ENCODE data around the gene SMIM26.
"Not testable (repeated sequence)": the region's sequence is repeated elsewhere in the genome, so short reads cannot be mapped to it uniquely, and the experiment has no call there.

SMIM26 gene

GRCh38 chr20:18566892-18567738, at the start of gene SMIM26:
Gene SMIM26, plus strand, starts transcription at chr20:18567432. Its CDS starts 47 bp downstream, at chr20:18567479.
- DNase-seq, result peak; percentile 64

- DNase-seq, result not testable (repeated sequence)
These were observed 45.2 kb upstream of the SMIM26 start for GRCh38 chr20:18522066-18522465.

- no peak for DNase-seq
These were observed 44.2 kb upstream of the SMIM26 start for GRCh38 chr20:18523066-18523465.

GRCh38 chr20:18524646-18525045, 42.6 kb upstream of the SMIM26 start:
- no peak for DNase-seq

- not testable (repeated sequence) for DNase-seq
These were observed 40.5 kb upstream of the SMIM26 start for GRCh38 chr20:18526761-18527160.

GRCh38 chr20:18527339-18527738, 39.9 kb upstream of the SMIM26 start:
- DNase-seq, result no peak

- DNase-seq, result no peak
These were observed 39.4 kb upstream of the SMIM26 start for GRCh38 chr20:18527836-18528235.

- no peak for DNase-seq
These were observed 38.2 kb upstream of the SMIM26 start for GRCh38 chr20:18529041-18529440.

GRCh38 chr20:18532626-18533025, 34.6 kb upstream of the SMIM26 start:
- no peak for DNase-seq

- DNase-seq, result no peak
These were observed 33.7 kb upstream of the SMIM26 start for GRCh38 chr20:18533491-18533890.

- DNase-seq, result no peak
These were observed 33.1 kb upstream of the SMIM26 start for GRCh38 chr20:18533978-18534644.

GRCh38 chr20:18537651-18538050, 29.6 kb upstream of the SMIM26 start:
- no peak for DNase-seq

GRCh38 chr20:18541741-18542140, 25.5 kb upstream of the SMIM26 start:
- no peak for DNase-seq

- no peak for DNase-seq
These were observed 24.0 kb upstream of the SMIM26 start for GRCh38 chr20:18543216-18543615.

- no peak for DNase-seq
These were observed 23.3 kb upstream of the SMIM26 start for GRCh38 chr20:18543932-18544331.

- no peak for DNase-seq
These were observed 21.7 kb upstream of the SMIM26 start for GRCh38 chr20:18545566-18545965.

GRCh38 chr20:18548465-18548864, 18.8 kb upstream of the SMIM26 start:
- no peak for DNase-seq

- DNase-seq, result no peak
These were observed 13.5 kb upstream of the SMIM26 start for GRCh38 chr20:18553746-18554145.

GRCh38 chr20:18567739-18568091, 483 bp downstream of the SMIM26 start:
- DNase-seq, result no peak

GRCh38 chr20:18571009-18571408, 3.8 kb downstream of the SMIM26 start:
- no peak for DNase-seq

- no peak for DNase-seq
These were observed 4.3 kb downstream of the SMIM26 start for GRCh38 chr20:18571578-18571977.

- DNase-seq, result no peak
These were observed 10.7 kb downstream of the SMIM26 start for GRCh38 chr20:18577942-18578341.

GRCh38 chr20:18578581-18578980, 11.3 kb downstream of the SMIM26 start:
- no peak for DNase-seq

GRCh38 chr20:18580012-18580411, 12.8 kb downstream of the SMIM26 start:
- DNase-seq, result no peak

Measured in NCI-H1694 treated with DMSO at 0.1 percent for 48 hours (cell line).